Measurements from ENCODE around the gene NSD1. TPM values are rescaled to one million over a fixed set of nuclear protein-coding genes. Genes with fewer than 3 reads are reported as not detected.
"Not testable (repeated sequence)": the region's sequence is repeated elsewhere in the genome, so short reads cannot be mapped to it uniquely, and the experiment has no call there.

The NSD1 gene
- total and polyA plus RNA-seq, 2 experiments from 2014 or later: 26.6 to 28.8 TPM

GRCh38 chr5:177339107-177339638 lies 205.6 kb downstream of the NSD1 start:
- Histone ChIP-seq H3K4me3 (no peak overlapping the region), H3K27me3 (no peaks in the 10 kb centered on the region), H3K27ac (no peak overlapping the region), H2AFZ (no peak overlapping the region), H3K4me2 (no peak overlapping the region), H3K9me3 (ENCODE audit: low read depth) (no peaks in the 10 kb centered on the region), H3K4me1 (ENCODE audit: insufficient read depth) (no peaks in the 10 kb centered on the region), H4K20me1 (ENCODE audit: insufficient read depth, poor library complexity, severe bottlenecking) (peaks cover 16% of the 10 kb centered on the region), H3K79me2 (peaks cover 50% of the 10 kb centered on the region), H3K36me3 (replicated peaks; ENCODE audit: insufficient read depth, low read depth) (no peaks in the 10 kb centered on the region), H3K9me2 (replicated peaks; ENCODE audit: insufficient read depth) (no peaks in the 10 kb centered on the region)
- DNase-seq (ENCODE audit: low spot score): no peak
- TF ChIP-seq, protein P1, sequence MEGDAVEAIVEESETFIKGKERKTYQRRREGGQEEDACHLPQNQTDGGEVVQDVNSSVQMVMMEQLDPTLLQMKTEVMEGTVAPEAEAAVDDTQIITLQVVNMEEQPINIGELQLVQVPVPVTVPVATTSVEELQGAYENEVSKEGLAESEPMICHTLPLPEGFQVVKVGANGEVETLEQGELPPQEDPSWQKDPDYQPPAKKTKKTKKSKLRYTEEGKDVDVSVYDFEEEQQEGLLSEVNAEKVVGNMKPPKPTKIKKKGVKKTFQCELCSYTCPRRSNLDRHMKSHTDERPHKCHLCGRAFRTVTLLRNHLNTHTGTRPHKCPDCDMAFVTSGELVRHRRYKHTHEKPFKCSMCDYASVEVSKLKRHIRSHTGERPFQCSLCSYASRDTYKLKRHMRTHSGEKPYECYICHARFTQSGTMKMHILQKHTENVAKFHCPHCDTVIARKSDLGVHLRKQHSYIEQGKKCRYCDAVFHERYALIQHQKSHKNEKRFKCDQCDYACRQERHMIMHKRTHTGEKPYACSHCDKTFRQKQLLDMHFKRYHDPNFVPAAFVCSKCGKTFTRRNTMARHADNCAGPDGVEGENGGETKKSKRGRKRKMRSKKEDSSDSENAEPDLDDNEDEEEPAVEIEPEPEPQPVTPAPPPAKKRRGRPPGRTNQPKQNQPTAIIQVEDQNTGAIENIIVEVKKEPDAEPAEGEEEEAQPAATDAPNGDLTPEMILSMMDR (IDR thresholded peaks at IDR 0.05; ENCODE audit: poor library complexity): no peak
- no peak for TF ChIP-seq EZH2 (IDR thresholded peaks at IDR 0.05; ENCODE audit: borderline replicate concordance)
- TF ChIP-seq EZH2phosphoT487 (IDR thresholded peaks at IDR 0.05; ENCODE audit: low read depth, severe bottlenecking, unreplicated experiment): no peak
- WGBS (ENCODE audit: low lambda C conversion rate, missing lambda C conversion rate): 85% methylated on average over 11 of the region's 11 CpGs

- H3K4me1 ChIP-seq (ENCODE audit: insufficient read depth); H3K9me3 ChIP-seq (ENCODE audit: low read depth); H3K27me3 ChIP-seq; H3K36me3 ChIP-seq (replicated peaks; ENCODE audit: insufficient read depth, low read depth); H3K4me3 ChIP-seq; H2AFZ ChIP-seq; H3K4me2 ChIP-seq; DNase-seq (ENCODE audit: low spot score); H3K9me2 ChIP-seq (replicated peaks; ENCODE audit: insufficient read depth); H3K27ac ChIP-seq: not testable (repeated sequence)
- 96% methylated on average over 14 of the region's 14 CpGs for WGBS (ENCODE audit: low lambda C conversion rate, missing lambda C conversion rate)
- H4K20me1 ChIP-seq (ENCODE audit: insufficient read depth, poor library complexity, severe bottlenecking): peaks cover 26% of the 10 kb centered on the region
- peaks cover 88% of the 10 kb centered on the region for H3K79me2 ChIP-seq
These were observed 209.4 kb downstream of the NSD1 start for GRCh38 chr5:177343000-177343399.

DNA sequence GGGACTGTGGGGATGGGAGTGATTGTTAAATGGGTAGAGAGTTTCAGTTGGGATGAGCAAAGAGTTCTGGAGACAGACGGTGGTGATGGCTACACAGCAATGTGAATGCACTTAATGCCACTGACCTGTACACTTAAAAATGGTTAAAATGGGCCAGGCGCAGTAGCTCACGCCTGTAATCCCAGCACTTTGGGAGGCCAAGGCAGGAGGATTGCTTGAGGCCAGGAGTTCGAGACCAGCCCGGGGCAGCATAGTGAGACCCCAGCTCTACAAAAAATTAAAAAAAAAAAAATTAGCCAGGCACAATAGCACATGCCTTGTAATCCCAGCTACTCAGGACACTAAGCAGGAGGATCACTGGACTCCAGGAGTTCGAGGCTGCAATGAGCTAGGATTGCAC lies 210.2 kb downstream of the NSD1 start:
- Histone ChIP-seq H3K9me2 (replicated peaks; ENCODE audit: insufficient read depth) (no peaks in the 10 kb centered on the region), H3K4me2 (no peak overlapping the region), H3K27me3 (no peaks in the 10 kb centered on the region), H3K36me3 (replicated peaks; ENCODE audit: insufficient read depth, low read depth) (no peaks in the 10 kb centered on the region), H3K4me1 (ENCODE audit: insufficient read depth) (peaks cover under 1% of the 10 kb centered on the region), H4K20me1 (ENCODE audit: insufficient read depth, poor library complexity, severe bottlenecking) (peaks cover 26% of the 10 kb centered on the region), H3K9me3 (ENCODE audit: low read depth) (no peaks in the 10 kb centered on the region), H3K27ac (no peak overlapping the region), H3K79me2 (peaks cover 96% of the 10 kb centered on the region), H3K4me3 (no peak overlapping the region), H2AFZ (no peak overlapping the region)
- TF ChIP-seq, protein P1 (IDR thresholded peaks at IDR 0.05; ENCODE audit: poor library complexity): no peak
- DNase-seq (ENCODE audit: low spot score): no peak
- 99% methylated on average over 6 of the region's 6 CpGs for WGBS (ENCODE audit: low lambda C conversion rate, missing lambda C conversion rate)

DNA sequence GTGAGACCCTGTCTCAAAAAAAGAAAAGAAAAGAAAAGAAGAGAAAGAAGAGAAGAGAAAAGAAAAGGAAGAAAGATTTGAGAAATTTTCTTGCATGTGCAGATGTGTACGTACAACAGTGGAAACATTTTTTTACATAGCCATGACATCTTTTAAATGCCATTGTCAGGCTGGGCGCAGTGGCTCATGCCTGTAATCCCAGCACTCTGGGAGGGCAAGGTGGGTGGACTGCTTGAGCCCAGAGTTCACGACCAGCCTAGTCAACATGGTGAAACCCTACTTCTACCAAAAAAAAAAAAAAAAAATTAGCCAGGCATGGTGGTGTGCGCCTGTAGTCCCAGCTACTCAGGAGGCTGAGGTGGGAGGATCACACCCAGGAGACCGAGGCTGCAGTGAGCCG lies 211.3 kb downstream of the NSD1 start:
- Histone ChIP-seq H3K27me3 (no peaks in the 10 kb centered on the region), H3K9me2 (replicated peaks; ENCODE audit: insufficient read depth) (no peaks in the 10 kb centered on the region), H2AFZ (no peak overlapping the region), H3K4me1 (ENCODE audit: insufficient read depth) (peaks cover 10% of the 10 kb centered on the region), H3K4me3 (no peak overlapping the region), H4K20me1 (ENCODE audit: insufficient read depth, poor library complexity, severe bottlenecking) (peaks cover 21% of the 10 kb centered on the region), H3K4me2 (no peak overlapping the region), H3K79me2 (peaks cover 98% of the 10 kb centered on the region), H3K27ac (no peak overlapping the region), H3K9me3 (ENCODE audit: low read depth) (no peaks in the 10 kb centered on the region), H3K36me3 (replicated peaks; ENCODE audit: insufficient read depth, low read depth) (no peaks in the 10 kb centered on the region)
- TF ChIP-seq, protein P1 (IDR thresholded peaks at IDR 0.05; ENCODE audit: poor library complexity): no peak
- TF ChIP-seq EZH2phosphoT487 (IDR thresholded peaks at IDR 0.05; ENCODE audit: low read depth, severe bottlenecking, unreplicated experiment) (no peak), EZH2 (IDR thresholded peaks at IDR 0.05; ENCODE audit: borderline replicate concordance) (no peak)
- WGBS (ENCODE audit: low lambda C conversion rate, missing lambda C conversion rate): 95% methylated on average over 6 of the region's 6 CpGs
- no peak for DNase-seq (ENCODE audit: low spot score)
